ENCODE results near the gene SPATS2.
"Not testable (repeated sequence)": the region's sequence is repeated elsewhere in the genome, so short reads cannot be mapped to it uniquely, and the experiment has no call there.

Gene SPATS2

DNA sequence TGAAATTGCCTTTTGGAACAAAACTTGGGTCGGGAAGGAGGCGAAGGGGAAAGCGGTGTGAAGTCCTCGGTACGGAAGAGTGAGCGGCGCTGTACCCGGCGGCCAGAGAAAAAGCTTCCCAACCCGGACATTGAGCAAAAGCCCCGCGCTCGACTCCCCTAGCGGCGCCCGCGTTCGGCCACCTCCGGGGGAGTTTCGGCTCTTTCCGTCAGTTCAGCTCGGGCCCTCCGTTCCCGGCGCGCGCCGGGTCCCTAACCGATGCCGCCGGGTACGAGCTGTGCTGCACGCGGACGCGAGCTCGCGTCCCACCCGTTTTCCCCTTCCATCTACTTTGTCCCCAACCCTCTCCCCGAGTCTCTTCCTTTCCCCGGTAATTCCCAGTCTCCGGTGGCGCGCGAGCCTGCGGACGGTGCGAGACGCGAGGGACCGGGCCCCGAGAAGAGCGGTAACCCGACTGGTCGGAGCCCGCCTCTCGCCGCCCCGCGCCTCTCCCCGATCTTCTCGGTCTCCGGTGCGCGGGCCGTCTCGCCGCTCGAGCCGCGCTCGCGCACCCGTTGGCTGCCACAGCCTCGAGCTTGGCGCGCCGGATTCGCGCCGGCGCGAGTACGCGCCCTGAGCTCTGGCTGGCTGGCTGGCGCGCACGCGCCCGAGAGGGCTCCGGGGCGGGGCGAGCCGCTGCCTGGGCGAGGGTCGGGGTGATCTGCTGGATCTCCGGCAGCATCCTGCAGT is 446 bp upstream of the SPATS2 start:
- no peak for TF ChIP-seq JUND (IDR thresholded peaks at IDR 0.05; ENCODE audit: low read depth)
- peak; percentile 95 to 97 for DNase-seq (ENCODE audit: low read depth in 1 of 2, low spot score in 1 of 2)
- in situ Hi-C loops (cut with HindIII; ENCODE audit: low pct_unique_long_range_greater_than_20kb, low sequenced_read_pairs), result no loop called here

GRCh38 chr12:49368240-49368600 is 958 bp downstream of the SPATS2 start:
- DNase-seq (ENCODE audit: low read depth in 1 of 2, low spot score in 1 of 2), result no peak
- in situ Hi-C loops (cut with HindIII; ENCODE audit: low pct_unique_long_range_greater_than_20kb, low sequenced_read_pairs), result no loop called here
- TF ChIP-seq JUND (IDR thresholded peaks at IDR 0.05; ENCODE audit: low read depth), result no peak

DNA sequence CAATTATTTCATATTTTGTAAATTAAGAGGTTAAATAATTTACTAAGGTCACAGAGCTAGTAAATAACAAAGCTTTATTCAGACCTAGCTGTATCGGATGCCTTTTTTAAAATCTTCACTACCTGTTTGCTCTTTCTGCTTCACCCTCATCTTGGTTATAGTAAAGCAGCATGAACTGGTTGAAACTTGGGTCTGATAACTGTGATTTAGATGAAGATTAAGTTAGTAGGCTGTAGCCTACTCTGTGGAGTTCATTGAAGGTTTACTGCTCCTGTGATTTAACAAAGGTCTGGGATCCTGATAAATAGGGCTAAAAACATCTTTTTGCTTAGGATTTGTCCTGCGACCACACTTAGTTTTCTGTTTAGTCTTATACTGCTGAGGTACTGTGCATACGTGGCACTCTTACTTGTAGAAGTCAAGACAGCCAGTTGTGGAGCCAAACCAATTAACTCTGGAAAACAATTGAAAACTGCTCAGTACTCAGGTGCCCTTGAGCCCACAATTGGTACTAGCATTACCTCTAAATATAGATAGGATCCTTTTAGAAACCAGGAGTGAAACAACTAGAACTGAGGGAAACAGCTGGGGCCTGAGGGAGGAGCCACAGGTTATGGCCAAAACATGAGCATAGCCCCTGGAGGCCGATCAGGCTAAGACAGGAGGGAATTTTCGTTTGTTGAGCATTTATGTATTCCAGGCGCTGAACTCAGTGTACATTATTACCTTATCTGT is 2.3 kb downstream of the SPATS2 start:
- in situ Hi-C loops (cut with HindIII; ENCODE audit: low pct_unique_long_range_greater_than_20kb, low sequenced_read_pairs), result no loop called here
- peak; percentile 45 to 63 for DNase-seq (ENCODE audit: low read depth in 1 of 2, low spot score in 1 of 2)
- TF ChIP-seq JUND (IDR thresholded peaks at IDR 0.05; ENCODE audit: low read depth), result no peak

GRCh38 chr12:49370539-49370938 is 3.3 kb downstream of the SPATS2 start:
- in situ Hi-C loops (cut with HindIII; ENCODE audit: low pct_unique_long_range_greater_than_20kb, low sequenced_read_pairs), result no loop called here
- TF ChIP-seq JUND (IDR thresholded peaks at IDR 0.05; ENCODE audit: low read depth), result no peak
- no peak for DNase-seq (ENCODE audit: low read depth in 1 of 2, low spot score in 1 of 2)

GRCh38 chr12:49375406-49375805 is 8.1 kb downstream of the SPATS2 start:
- TF ChIP-seq JUND (IDR thresholded peaks at IDR 0.05; ENCODE audit: low read depth), result no peak
- in situ Hi-C loops (cut with HindIII; ENCODE audit: low pct_unique_long_range_greater_than_20kb, low sequenced_read_pairs), result no loop called here
- DNase-seq (ENCODE audit: low read depth in 1 of 2, low spot score in 1 of 2), result no peak

DNA sequence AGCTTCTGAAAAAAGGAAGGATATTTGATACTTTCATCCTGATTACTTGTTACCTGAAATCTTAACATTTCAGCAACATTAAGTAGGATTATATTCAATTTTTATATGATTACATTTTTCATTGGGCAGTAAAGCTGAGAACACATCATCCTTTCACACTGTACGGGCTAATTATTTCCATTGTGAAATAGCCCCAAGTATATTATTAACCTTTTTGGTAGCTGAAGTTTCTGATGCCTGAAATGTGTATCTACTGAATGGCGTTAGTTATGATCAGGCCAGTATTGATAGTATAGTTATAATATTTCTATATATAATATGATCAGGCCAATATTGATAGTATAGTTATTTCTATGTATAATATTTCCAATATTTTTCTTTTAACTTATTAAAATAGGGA is 10.1 kb downstream of the SPATS2 start:
- TF ChIP-seq JUND (IDR thresholded peaks at IDR 0.05; ENCODE audit: low read depth), result no peak
- no peak for DNase-seq (ENCODE audit: low read depth in 1 of 2, low spot score in 1 of 2)
- in situ Hi-C loops (cut with HindIII; ENCODE audit: low pct_unique_long_range_greater_than_20kb, low sequenced_read_pairs), result no loop called here

- DNase-seq (ENCODE audit: low read depth in 1 of 2, low spot score in 1 of 2); in situ Hi-C loops (cut with HindIII; ENCODE audit: low pct_unique_long_range_greater_than_20kb, low sequenced_read_pairs): not testable (repeated sequence)
These were observed 12.9 kb downstream of the SPATS2 start for GRCh38 chr12:49380184-49380583.

DNA sequence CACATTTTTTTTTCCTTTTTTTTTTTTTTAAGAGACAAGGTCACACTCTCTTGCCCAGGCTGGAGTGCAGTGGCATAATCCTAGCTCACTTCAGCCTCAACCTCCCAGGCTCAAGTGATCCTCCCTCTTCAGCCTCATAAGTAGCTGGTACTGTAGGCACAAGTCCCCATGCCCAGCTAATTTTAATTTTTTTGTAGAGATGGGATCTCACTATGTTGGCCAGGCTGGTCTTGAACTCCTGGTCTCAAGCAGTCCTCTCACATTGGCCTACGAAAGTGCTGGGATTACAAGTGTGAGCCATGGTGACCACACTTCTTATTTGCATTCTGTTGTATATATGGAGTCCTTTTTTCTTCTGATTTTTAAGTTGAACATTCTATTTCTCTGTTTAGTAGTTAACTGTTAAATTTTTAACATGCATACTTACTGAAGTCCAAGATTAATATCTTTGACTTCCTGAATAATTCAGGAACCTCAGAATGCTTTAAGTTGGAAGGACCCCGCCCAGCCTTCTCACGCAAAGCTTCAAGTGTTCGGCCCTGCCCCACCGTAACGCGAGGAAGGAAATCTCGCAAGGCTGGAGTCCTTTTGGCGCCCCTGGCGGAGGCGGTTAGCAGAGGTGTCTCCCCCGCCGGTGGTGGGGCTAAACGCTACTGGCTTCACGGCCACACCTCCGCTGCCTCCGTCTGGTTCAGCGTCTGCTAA is 21.6 kb downstream of the SPATS2 start:
- no peak for TF ChIP-seq JUND (IDR thresholded peaks at IDR 0.05; ENCODE audit: low read depth)
- DNase-seq (ENCODE audit: low read depth in 1 of 2, low spot score in 1 of 2), result no peak
- in situ Hi-C loops (cut with HindIII; ENCODE audit: low pct_unique_long_range_greater_than_20kb, low sequenced_read_pairs), result no loop called here

DNA sequence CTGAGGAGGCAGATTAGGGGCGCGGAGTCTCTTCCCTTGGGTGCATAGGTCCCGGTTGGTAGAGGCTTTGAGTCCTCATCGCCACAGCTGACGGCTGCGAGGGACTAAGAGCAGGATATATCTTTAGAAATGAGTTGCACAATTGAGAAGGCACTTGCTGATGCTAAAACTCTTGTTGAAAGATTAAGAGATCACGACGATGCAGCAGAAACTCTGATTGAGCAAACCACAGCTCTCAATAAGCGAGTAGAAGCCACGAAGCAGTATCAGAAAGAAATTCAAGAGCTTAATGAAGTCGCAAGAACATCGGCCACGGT is 22.1 kb downstream of the SPATS2 start:
- no peak for DNase-seq (ENCODE audit: low read depth in 1 of 2, low spot score in 1 of 2)
- no peak for TF ChIP-seq JUND (IDR thresholded peaks at IDR 0.05; ENCODE audit: low read depth)
- in situ Hi-C loops (cut with HindIII; ENCODE audit: low pct_unique_long_range_greater_than_20kb, low sequenced_read_pairs), result no loop called here

DNA sequence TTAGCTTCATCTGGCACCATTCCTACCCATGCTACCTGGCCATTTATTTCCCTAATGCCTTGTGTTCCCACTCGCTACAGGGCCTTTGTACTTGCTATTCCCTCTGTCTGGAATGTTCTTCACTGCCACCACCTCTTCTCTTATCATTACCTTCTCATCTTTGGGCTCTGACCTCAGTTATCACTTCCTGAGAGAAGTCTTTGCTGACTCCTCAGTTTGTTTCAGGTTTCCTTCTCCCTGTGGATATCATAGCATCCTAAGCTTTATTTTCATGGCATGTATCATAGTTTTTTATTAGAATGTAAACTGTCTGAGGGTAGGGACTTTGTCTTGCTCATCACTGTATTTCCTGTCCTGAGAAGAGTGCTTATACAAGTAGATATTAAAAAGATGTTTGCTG is 29.7 kb downstream of the SPATS2 start:
- DNase-seq (ENCODE audit: low read depth in 1 of 2, low spot score in 1 of 2), result no peak
- TF ChIP-seq JUND (IDR thresholded peaks at IDR 0.05; ENCODE audit: low read depth), result no peak
- in situ Hi-C loops (cut with HindIII; ENCODE audit: low pct_unique_long_range_greater_than_20kb, low sequenced_read_pairs), result no loop called here

- DNase-seq (ENCODE audit: low read depth in 1 of 2, low spot score in 1 of 2), result no peak
- no peak for TF ChIP-seq JUND (IDR thresholded peaks at IDR 0.05; ENCODE audit: low read depth)
- in situ Hi-C loops (cut with HindIII; ENCODE audit: low pct_unique_long_range_greater_than_20kb, low sequenced_read_pairs), result no loop called here
These were observed 33.0 kb downstream of the SPATS2 start for GRCh38 chr12:49400304-49400703.

DNA sequence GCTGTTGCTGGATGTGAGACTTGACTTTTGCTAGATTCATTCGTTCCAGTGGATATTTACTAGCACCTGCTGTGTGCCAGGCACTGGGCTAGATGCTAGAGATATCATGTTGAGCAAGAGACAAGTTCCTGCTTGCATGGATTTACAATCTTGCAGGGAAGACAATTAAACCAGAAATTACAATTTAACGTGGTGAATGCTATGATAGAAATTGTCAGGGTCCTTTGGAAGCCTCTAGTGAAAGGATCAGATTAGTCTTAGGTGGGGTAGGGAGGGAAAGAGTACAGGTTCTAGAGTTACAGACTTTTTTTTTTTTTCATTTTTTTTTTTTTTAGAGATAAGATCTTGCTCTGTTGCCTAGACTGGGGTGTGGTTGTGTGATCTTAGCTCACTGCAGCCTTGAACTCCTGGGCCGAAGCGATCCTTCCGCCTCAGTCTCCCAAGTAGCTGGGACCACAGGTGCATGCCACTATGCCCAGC is 36.7 kb downstream of the SPATS2 start:
- DNase-seq (ENCODE audit: low read depth in 1 of 2, low spot score in 1 of 2), result peak in 1 of 2 experiments; percentile 79
- in situ Hi-C loops (cut with HindIII; ENCODE audit: low pct_unique_long_range_greater_than_20kb, low sequenced_read_pairs), result no loop called here
- peak; percentile 45; the same call in 1 of the 2 replicates for TF ChIP-seq JUND (IDR thresholded peaks at IDR 0.05; ENCODE audit: low read depth)

GRCh38 chr12:49404956-49405355 is 37.7 kb downstream of the SPATS2 start:
- in situ Hi-C loops (cut with HindIII; ENCODE audit: low pct_unique_long_range_greater_than_20kb, low sequenced_read_pairs), result no loop called here
- TF ChIP-seq JUND (IDR thresholded peaks at IDR 0.05; ENCODE audit: low read depth), result no peak

More at GRCh38 chr12:49404956-49405355, 37.7 kb downstream of the SPATS2 start:
- DNase-seq (ENCODE audit: low read depth in 1 of 2, low spot score in 1 of 2), result no peak

Data from T47D (cell line).